HL-60 (cell line): ENCODE results near the gene SCYGR1.

Source experiments
- GABPA ChIP-seq: IDR thresholded peaks from 2 replicates; pipeline ENCODE4 v1.6.1; 2012; ENCODE audit warnings: low read depth
- POLR2AphosphoS5 ChIP-seq: IDR thresholded peaks from 2 replicates; pipeline ENCODE4 v1.6.1; 2012; ENCODE audit warnings: low read depth
- TF ChIP-seq, protein P1 (sequence below): IDR thresholded peaks from one replicate; pipeline ENCODE4 v1.5.1; 2011; ENCODE audit warnings: low read length, control low read depth, inconsistent platforms; ENCODE audit not compliant: insufficient read depth

DNA sequence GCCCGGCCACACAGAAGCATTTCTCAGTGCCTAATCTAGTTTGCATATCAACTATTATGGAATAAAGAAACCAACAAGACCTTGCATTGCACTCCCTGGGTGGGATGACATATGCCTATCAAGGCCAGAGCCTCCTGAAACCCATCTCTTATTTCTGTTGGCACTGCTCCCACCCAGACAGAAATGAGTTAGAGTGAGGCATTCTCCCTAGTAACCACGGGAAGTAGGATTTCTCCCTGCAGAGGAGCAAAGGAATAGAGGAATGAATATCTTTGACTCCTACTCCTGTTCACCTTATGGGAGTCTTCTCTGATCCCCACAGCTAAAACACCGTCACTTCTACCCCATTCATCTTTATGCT lies 24.2 kb upstream of the SCYGR1 start:
- TF ChIP-seq, protein P1, sequence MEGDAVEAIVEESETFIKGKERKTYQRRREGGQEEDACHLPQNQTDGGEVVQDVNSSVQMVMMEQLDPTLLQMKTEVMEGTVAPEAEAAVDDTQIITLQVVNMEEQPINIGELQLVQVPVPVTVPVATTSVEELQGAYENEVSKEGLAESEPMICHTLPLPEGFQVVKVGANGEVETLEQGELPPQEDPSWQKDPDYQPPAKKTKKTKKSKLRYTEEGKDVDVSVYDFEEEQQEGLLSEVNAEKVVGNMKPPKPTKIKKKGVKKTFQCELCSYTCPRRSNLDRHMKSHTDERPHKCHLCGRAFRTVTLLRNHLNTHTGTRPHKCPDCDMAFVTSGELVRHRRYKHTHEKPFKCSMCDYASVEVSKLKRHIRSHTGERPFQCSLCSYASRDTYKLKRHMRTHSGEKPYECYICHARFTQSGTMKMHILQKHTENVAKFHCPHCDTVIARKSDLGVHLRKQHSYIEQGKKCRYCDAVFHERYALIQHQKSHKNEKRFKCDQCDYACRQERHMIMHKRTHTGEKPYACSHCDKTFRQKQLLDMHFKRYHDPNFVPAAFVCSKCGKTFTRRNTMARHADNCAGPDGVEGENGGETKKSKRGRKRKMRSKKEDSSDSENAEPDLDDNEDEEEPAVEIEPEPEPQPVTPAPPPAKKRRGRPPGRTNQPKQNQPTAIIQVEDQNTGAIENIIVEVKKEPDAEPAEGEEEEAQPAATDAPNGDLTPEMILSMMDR, result no peak
- TF ChIP-seq POLR2AphosphoS5 (no peak), GABPA (no peak)
